ENCODE data around the gene ATP8B4.

DNA sequence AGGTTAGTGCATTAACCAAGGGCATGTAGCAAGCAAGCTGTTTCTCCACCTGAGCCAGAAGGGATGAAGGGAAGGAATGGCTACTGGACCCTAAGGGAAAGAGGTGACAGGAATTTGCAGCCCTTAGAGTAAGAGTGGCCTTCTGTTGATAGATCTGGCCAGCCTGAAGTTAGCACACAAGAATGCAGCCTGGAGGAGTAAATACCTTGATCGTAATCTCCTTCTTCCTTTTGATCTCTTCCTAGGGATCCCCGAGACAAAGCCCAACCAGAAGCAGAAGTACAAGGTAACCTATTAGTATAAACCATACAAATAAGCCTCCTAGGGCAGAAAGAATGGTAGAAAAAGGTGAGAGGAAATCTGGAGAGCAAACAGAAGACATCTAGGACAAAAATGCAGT, 134.6 kb downstream of the ATP8B4 start:
- no peak for TF ChIP-seq EP300 (IDR thresholded peaks at IDR 0.05)
- TF ChIP-seq POLR2AphosphoS5 (IDR thresholded peaks at IDR 0.05): no peak

Data from upper lobe of left lung (tissue), 4 donors.